HCT116 (cell line): ENCODE results near the gene EIF6. TPM values are rescaled to one million over a fixed set of nuclear protein-coding genes. Genes with fewer than 3 reads are reported as not detected.

Experiments used
- ATAC-seq: fragments of 200-7000 bp; cut with Tn5 transposase; 2 replicates; pipeline ENCODE4 v1.9.1; 2020; ENCODE audit warnings: mild to moderate bottlenecking, moderate library complexity
- BruUV-seq: library from RNA; stranded (reverse); fragments of 400-500 nt; replicated peaks from 2 replicates; lab custom pipeline; 2021; lab: Mats Ljungman, UMichigan
- CTCF ChIA-PET: fragments of 300-600 bp; sonication (Branson Sonifier 250); formaldehyde crosslinking; loops from one replicate; lab custom pipeline; 2021; ENCODE audit warnings: antibody characterized with exemption; lab: Charles Lee
- POLR2A ChIA-PET: fragments of 300-600, 350-600 bp; sonication (Branson Sonifier 250); formaldehyde crosslinking; loops from one replicate; lab custom pipeline; 2021; ENCODE audit warnings: antibody characterized with exemption; lab: Charles Lee
- RAD21 ChIA-PET, 2 experiments: fragments of 300-600 bp; sonication (Branson Sonifier 250); formaldehyde crosslinking; loops; one replicate each; lab custom pipeline; 2023; ENCODE audit warnings: low total read pairs in 2 of 2; ENCODE audit not compliant: uncharacterized antibody in 2 of 2, unreplicated experiment in 2 of 2, low non-redundant PET in 1 of 2; lab: Charles Lee
- DNase-seq: peaks from one replicate; pipeline ENCODE4 v3.0.0-alpha.2; 2010; ENCODE audit warnings: low read depth, low spot score
- H2AFZ ChIP-seq: fragments of 200-600 bp; shearing (Covaris generic), sonication (generic); 2 replicates; pipeline ENCODE4 v1.6.1; 2017; ENCODE audit warnings: low read depth, mixed run types, mixed read lengths, antibody characterized with exemption, low read length; ENCODE audit not compliant: poor library complexity, severe bottlenecking
- H3K27ac ChIP-seq: 2 replicates; pipeline ENCODE4 v1.5.1; 2012; ENCODE audit warnings: low read depth, low read length
- H3K27me3 ChIP-seq: fragments of 200-600 bp; sonication (generic); 2 replicates; pipeline ENCODE4 v1.6.1; 2016; ENCODE audit warnings: mixed run types, low read length, mixed read lengths; ENCODE audit not compliant: insufficient read depth
- H3K36me3 ChIP-seq, 2 experiments: fragments of 200-500 bp in 1 of 2; fragments of 200-600 bp in 1 of 2; sonication (Bioruptor generic) in 1 of 2; sonication (generic) in 1 of 2; 2 replicates each; pipeline versions ENCODE4 v1.5.1 to v1.6.1; 2014 to 2016; ENCODE audit warnings: low read length in 2 of 2, inconsistent platforms in 1 of 2, mixed read lengths in 1 of 2, mixed run types in 1 of 2; ENCODE audit not compliant: insufficient read depth in 2 of 2, control insufficient read depth in 1 of 2
- H3K4me1 ChIP-seq, 2 experiments: fragments of 200-600 bp in 1 of 2; sonication (generic) in 1 of 2; 2 replicates each; pipeline versions ENCODE4 v1.5.1 to v1.6.1; 2012 to 2017; ENCODE audit warnings: low read length in 2 of 2, inconsistent platforms in 1 of 2, mild to moderate bottlenecking in 1 of 2, mixed read lengths in 1 of 2, mixed run types in 1 of 2, moderate library complexity in 1 of 2; ENCODE audit not compliant: insufficient read depth in 2 of 2, control insufficient read depth in 1 of 2
- H3K4me2 ChIP-seq: fragments of 200-600 bp; sonication (generic); 2 replicates; pipeline ENCODE4 v1.6.1; 2017; ENCODE audit warnings: mixed run types, low read length, mixed read lengths
- H3K4me3 ChIP-seq, 2 experiments: fragments of 200-600 bp in 1 of 2; sonication (generic) in 1 of 2; replicated peaks in 1 of 2; 2 replicates each; pipeline ENCODE4 v1.5.1; 2011 to 2016; ENCODE audit warnings: low read length in 2 of 2, control low read depth in 1 of 2, low read depth in 1 of 2, mild to moderate bottlenecking in 1 of 2, mixed read lengths in 1 of 2, mixed run types in 1 of 2
- H3K79me2 ChIP-seq: fragments of 200-600 bp; sonication (generic); 2 replicates; pipeline ENCODE4 v1.6.1; 2017; ENCODE audit warnings: mild to moderate bottlenecking, mixed run types, low read length, moderate library complexity, mixed read lengths; ENCODE audit not compliant: insufficient read depth
- H3K9ac ChIP-seq: fragments of 200-600 bp; sonication (generic); 2 replicates; pipeline ENCODE4 v1.6.1; 2016; ENCODE audit warnings: low read length, mixed read lengths
- H3K9me2 ChIP-seq: fragments of 200-600 bp; sonication (generic), shearing (Covaris generic); 2 replicates; pipeline ENCODE4 v1.6.1; 2017; ENCODE audit warnings: mixed run types, mild to moderate bottlenecking, moderate library complexity; ENCODE audit not compliant: insufficient read depth
- H3K9me3 ChIP-seq, 2 experiments: fragments of 200-500 bp in 1 of 2; fragments of 200-600 bp in 1 of 2; sonication (Bioruptor generic) in 1 of 2; sonication (generic) in 1 of 2; 2 replicates each; pipeline ENCODE4 v1.6.1; 2014 to 2017; ENCODE audit warnings: low read length in 2 of 2, mixed read lengths in 2 of 2, inconsistent platforms in 1 of 2, low read depth in 1 of 2, mild to moderate bottlenecking in 1 of 2, mixed run types in 1 of 2, moderate library complexity in 1 of 2; ENCODE audit not compliant: control insufficient read depth in 1 of 2, insufficient read depth in 1 of 2
- H4K20me1 ChIP-seq: fragments of 200-600 bp; sonication (generic), shearing (Covaris generic); 2 replicates; pipeline ENCODE4 v1.6.1; 2017; ENCODE audit warnings: mixed run types, mild to moderate bottlenecking, moderate library complexity; ENCODE audit not compliant: insufficient read depth
- ATF3 ChIP-seq: IDR thresholded peaks from 2 replicates; pipeline ENCODE4 v1.6.1; 2012
- CBX3 ChIP-seq: IDR thresholded peaks from 2 replicates; pipeline ENCODE4 v1.6.1; 2012; ENCODE audit warnings: low read depth
- CEBPB ChIP-seq: IDR thresholded peaks from 2 replicates; pipeline ENCODE4 v1.6.1; 2012; ENCODE audit warnings: low read depth
- CTCF ChIP-seq, 3 experiments: fragments of 200-600 bp in 1 of 3; sonication (generic) in 1 of 3; IDR thresholded peaks in 2 of 3; conservative IDR thresholded peaks in 1 of 3; 2 replicates each; pipeline ENCODE4 v1.5.1; 2012 to 2017; ENCODE audit warnings: low read depth in 2 of 3, low read length in 2 of 3, antibody characterized with exemption in 1 of 3, borderline replicate concordance in 1 of 3, control low read depth in 1 of 3, mild to moderate bottlenecking in 1 of 3, mixed read lengths in 1 of 3, mixed run types in 1 of 3, moderate library complexity in 1 of 3; ENCODE audit not compliant: insufficient read depth in 1 of 3
- EZH2 ChIP-seq: fragments of 200-600 bp; sonication (generic); IDR thresholded peaks from 2 replicates; pipeline ENCODE4 v1.6.1; 2017; ENCODE audit warnings: antibody characterized with exemption, mixed run types
- EZH2phosphoT487 ChIP-seq: fragments of 200-600 bp; IDR thresholded peaks from 2 replicates; pipeline ENCODE4 v1.6.1; 2018; ENCODE audit warnings: antibody characterized with exemption, borderline replicate concordance
- FOSL1 ChIP-seq: IDR thresholded peaks from 2 replicates; pipeline ENCODE4 v1.6.1; 2012; ENCODE audit warnings: low read depth
- JUND ChIP-seq: IDR thresholded peaks from 2 replicates; pipeline ENCODE4 v1.6.1; 2012
- MAX ChIP-seq: IDR thresholded peaks from 2 replicates; pipeline ENCODE4 v1.6.1; 2012
- RAD21 ChIP-seq: IDR thresholded peaks from 2 replicates; pipeline ENCODE4 v1.6.1; 2012; ENCODE audit warnings: low read depth, mild to moderate bottlenecking
- REST ChIP-seq: IDR thresholded peaks from 2 replicates; pipeline ENCODE4 v1.6.1; 2012; ENCODE audit warnings: low read depth
- SIN3A ChIP-seq: IDR thresholded peaks from 2 replicates; pipeline ENCODE4 v1.6.1; 2012; ENCODE audit warnings: low read depth
- SP1 ChIP-seq: IDR thresholded peaks from 2 replicates; pipeline ENCODE4 v1.6.1; 2012; ENCODE audit warnings: low read depth
- SRF ChIP-seq: IDR thresholded peaks from 2 replicates; pipeline ENCODE4 v1.6.1; 2012; ENCODE audit warnings: low read depth
- YY1 ChIP-seq: IDR thresholded peaks from 2 replicates; pipeline ENCODE4 v1.6.1; 2011; ENCODE audit warnings: low read length, low read depth, moderate library complexity, mild to moderate bottlenecking; ENCODE audit not compliant: insufficient replicate concordance; ENCODE audit errors: extremely low read depth
- ZBTB33 ChIP-seq: IDR thresholded peaks from 2 replicates; pipeline ENCODE4 v1.6.1; 2011; ENCODE audit warnings: mild to moderate bottlenecking, low read length, moderate library complexity; ENCODE audit not compliant: insufficient replicate concordance; ENCODE audit errors: extremely low read depth
- ZFX ChIP-seq: fragments of 450-650 bp; IDR thresholded peaks from 2 replicates; pipeline ENCODE4 v1.6.1; 2017
- ZNF274 ChIP-seq: fragments of 200-500 bp; sonication (Bioruptor generic); IDR thresholded peaks from 2 replicates; pipeline ENCODE4 v1.6.1; 2014; ENCODE audit warnings: mild to moderate bottlenecking, low read depth, low read length, inconsistent platforms
- intact Hi-C: fragments of 100-400 bp; cut with micrococcal nuclease; formaldehyde crosslinking; loops from 2 replicates; pipeline ENCODE4 v1.10.0; 2022
- total RNA-seq: library from RNA; stranded (reverse); gene quantifications from one replicate; pipeline ENCODE4 v1.2.1, GENCODE V29; 2021; ENCODE audit not compliant: unreplicated experiment

Gene EIF6
- total RNA-seq, 1 experiment from 2014 or later = 209 TPM

- ChIA-PET POLR2A (no interaction called here), CTCF (interaction anchor here (5.2 kb wide), 1 partner anchor 12 kb away, joined by 27 read pairs; no protein-coding TSS in a partner anchor), RAD21 (no interaction called here)
- Histone ChIP-seq H3K9me2 (no peaks in the 10 kb centered on the region), H3K9ac (no peak overlapping the region), H3K4me1 (peaks cover 5 to 11% of the 10 kb centered on the region in 2 experiments; a peak in 2 of 4 replicates), H3K4me3 (no peak overlapping the region), H2AFZ (no peak overlapping the region), H3K27ac (no peak overlapping the region), H3K79me2 (no peaks in the 10 kb centered on the region), H3K4me2 (no peak overlapping the region), H3K36me3 (no peaks in the 10 kb centered on the region), H3K9me3 (no peaks in the 10 kb centered on the region), H3K27me3 (no peaks in the 10 kb centered on the region), H4K20me1 (no peaks in the 10 kb centered on the region)
- intact Hi-C loops = no loop called here
- no peak for DNase-seq
- BruUV-seq = no TSS peak
- TF ChIP-seq CTCF (IDR thresholded peaks at IDR 0.05 in 2 of 3, conservative IDR thresholded peaks at IDR 0.05 in 1 of 3; ENCODE audit: borderline replicate concordance in 1 of 3, insufficient read depth in 1 of 3, low read depth in 2 of 3, low read length in 2 of 3) (no peak), FOSL1 (no peak), ZBTB33 (no peak), ZFX (no peak), RAD21 (no peak), JUND (no peak), EZH2 (no peak), SRF (no peak), CBX3 (no peak), ATF3 (no peak), SIN3A (no peak), EZH2phosphoT487 (no peak), MAX (no peak), REST (no peak), SP1 (no peak), YY1 (no peak), CEBPB (no peak), ZNF274 (no peak)
- no peak for ATAC-seq
Observed at GRCh38 chr20:35292504-35293285, 8.1 kb upstream of the EIF6 start.
